Measurements from ENCODE around the gene TTBK1.

TTBK1 gene

GRCh38 chr6:43286456-43286979, 43.2 kb downstream of the TTBK1 start:
- TF ChIP-seq CTCF (conservative IDR thresholded peaks at IDR 0.05; ENCODE audit: low read depth, low read length): no peak
- no peaks in the 10 kb centered on the region for H4K20me1 ChIP-seq (ENCODE audit: insufficient read depth)
- H3K36me3 ChIP-seq (ENCODE audit: insufficient read depth): no peaks in the 10 kb centered on the region
- H3K27me3 ChIP-seq (ENCODE audit: insufficient read depth, low read depth): peaks cover 21% of the 10 kb centered on the region
- no peak overlapping the region for H3K27ac ChIP-seq
- H3K4me3 ChIP-seq (IDR thresholded peaks at IDR 0.05; ENCODE audit: insufficient read depth, low read depth, low read length): no peak overlapping the region
- no peak overlapping the region for H2AFZ ChIP-seq (ENCODE audit: low read depth)
- H3K4me1 ChIP-seq (ENCODE audit: low read depth, poor library complexity, severe bottlenecking): no peaks in the 10 kb centered on the region
- no peaks in the 10 kb centered on the region for H3K79me2 ChIP-seq (ENCODE audit: insufficient read depth, low read depth)
- no peak overlapping the region for H3K4me2 ChIP-seq
- no peak overlapping the region for H3K9ac ChIP-seq

- Histone ChIP-seq H3K4me3 (IDR thresholded peaks at IDR 0.05; ENCODE audit: insufficient read depth, low read depth, low read length) (no peak overlapping the region), H3K27ac (no peak overlapping the region), H3K9ac (no peak overlapping the region), H3K79me2 (ENCODE audit: insufficient read depth, low read depth) (no peaks in the 10 kb centered on the region), H2AFZ (ENCODE audit: low read depth) (no peak overlapping the region), H3K4me2 (no peak overlapping the region), H3K4me1 (ENCODE audit: low read depth, poor library complexity, severe bottlenecking) (no peaks in the 10 kb centered on the region), H3K36me3 (ENCODE audit: insufficient read depth) (no peaks in the 10 kb centered on the region), H3K27me3 (ENCODE audit: insufficient read depth, low read depth) (peaks cover 21% of the 10 kb centered on the region), H4K20me1 (ENCODE audit: insufficient read depth) (no peaks in the 10 kb centered on the region)
- no peak for TF ChIP-seq CTCF (conservative IDR thresholded peaks at IDR 0.05; ENCODE audit: low read depth, low read length)
Observed at GRCh38 chr6:43286980-43287716, 43.9 kb downstream of the TTBK1 start.

GRCh38 chr6:43287717-43288679, 44.7 kb downstream of the TTBK1 start:
- Histone ChIP-seq H3K4me1 (ENCODE audit: low read depth, poor library complexity, severe bottlenecking) (no peaks in the 10 kb centered on the region), H4K20me1 (ENCODE audit: insufficient read depth) (no peaks in the 10 kb centered on the region), H3K27me3 (ENCODE audit: insufficient read depth, low read depth) (peaks cover 18% of the 10 kb centered on the region), H3K4me3 (IDR thresholded peaks at IDR 0.05; ENCODE audit: insufficient read depth, low read depth, low read length) (no peak overlapping the region), H3K9ac (no peak overlapping the region), H3K36me3 (ENCODE audit: insufficient read depth) (no peaks in the 10 kb centered on the region), H2AFZ (ENCODE audit: low read depth) (no peak overlapping the region), H3K4me2 (no peak overlapping the region), H3K27ac (no peak overlapping the region), H3K79me2 (ENCODE audit: insufficient read depth, low read depth) (no peaks in the 10 kb centered on the region)
- TF ChIP-seq CTCF (conservative IDR thresholded peaks at IDR 0.05; ENCODE audit: low read depth, low read length): no peak

GRCh38 chr6:43290339-43290904, 47.1 kb downstream of the TTBK1 start:
- no peak for TF ChIP-seq CTCF (conservative IDR thresholded peaks at IDR 0.05; ENCODE audit: low read depth, low read length)
- H4K20me1 ChIP-seq (ENCODE audit: insufficient read depth): no peaks in the 10 kb centered on the region
- no peak overlapping the region for H3K27ac ChIP-seq
- H3K27me3 ChIP-seq (ENCODE audit: insufficient read depth, low read depth): peaks cover 4% of the 10 kb centered on the region; the same call in 1 of the 2 replicates
- H3K9ac ChIP-seq: no peak overlapping the region
- no peak overlapping the region for H2AFZ ChIP-seq (ENCODE audit: low read depth)
- H3K4me1 ChIP-seq (ENCODE audit: low read depth, poor library complexity, severe bottlenecking): no peaks in the 10 kb centered on the region
- H3K36me3 ChIP-seq (ENCODE audit: insufficient read depth): no peaks in the 10 kb centered on the region
- no peaks in the 10 kb centered on the region for H3K79me2 ChIP-seq (ENCODE audit: insufficient read depth, low read depth)
- H3K4me2 ChIP-seq: no peak overlapping the region
- no peak overlapping the region for H3K4me3 ChIP-seq (IDR thresholded peaks at IDR 0.05; ENCODE audit: insufficient read depth, low read depth, low read length)
